ENCODE data around the gene DEFB131A.
"Not testable (repeated sequence)": the region's sequence is repeated elsewhere in the genome, so short reads cannot be mapped to it uniquely, and the experiment has no call there.

DEFB131A gene

DNA sequence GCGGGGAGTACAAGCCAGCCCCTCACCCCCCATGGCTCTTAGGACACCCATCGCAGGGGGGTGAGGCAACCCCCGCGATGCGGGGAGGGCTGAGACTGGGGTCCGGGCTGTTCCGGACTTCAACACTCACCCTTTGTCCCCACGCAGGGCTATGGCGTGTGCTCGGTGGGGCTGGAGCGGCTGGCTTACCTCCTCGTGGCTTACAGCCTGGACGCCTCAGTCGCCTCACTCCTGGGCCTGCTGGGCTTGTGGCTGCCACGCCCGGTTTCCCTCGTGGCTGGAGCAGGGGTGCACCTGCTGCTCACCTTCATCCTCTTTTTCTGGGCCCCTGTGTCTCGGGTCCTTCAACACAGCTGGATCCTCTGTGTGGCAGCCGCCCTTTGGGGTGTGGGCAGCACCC, 49.4 kb downstream of the DEFB131A start:
- not testable (repeated sequence) for DNase-seq (ENCODE audit: extremely low read depth, low read depth)

DNA sequence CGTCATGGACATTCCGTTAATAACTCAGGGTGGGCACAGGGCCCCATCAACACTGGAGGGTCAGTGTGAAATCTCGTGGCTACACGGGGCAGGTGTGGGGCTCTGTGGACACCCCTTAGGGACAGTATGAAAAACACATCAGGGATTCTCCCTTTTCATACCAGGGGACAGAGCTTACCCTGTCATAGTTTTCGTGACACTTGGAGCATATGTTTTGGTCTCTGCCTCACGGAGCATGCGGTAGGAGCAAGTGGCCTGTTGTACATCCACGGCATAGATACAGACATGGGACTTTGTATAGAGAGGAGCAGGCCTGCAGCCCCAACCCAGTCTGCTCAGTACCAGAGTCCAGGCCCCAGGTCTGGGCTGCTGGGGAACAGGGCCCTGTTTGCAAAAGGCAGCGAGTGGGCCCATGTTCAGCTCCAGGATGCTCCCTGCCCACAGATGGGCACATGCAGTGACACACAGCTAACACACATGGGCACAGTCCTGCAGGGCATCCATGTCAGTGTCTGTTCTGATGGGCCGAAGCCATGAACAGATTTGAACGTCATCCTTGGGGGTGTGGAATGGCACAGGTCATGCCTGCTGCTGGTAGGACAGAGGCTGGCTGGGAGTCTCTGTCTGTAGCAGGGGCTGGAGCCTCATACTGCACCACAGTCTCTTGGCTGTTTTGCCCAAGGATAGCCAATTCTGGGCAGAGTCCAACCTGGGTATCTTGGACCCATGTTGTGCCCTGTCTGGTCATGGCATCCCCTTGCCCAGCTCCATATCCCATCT, 50.2 kb downstream of the DEFB131A start:
- not testable (repeated sequence) for DNase-seq (ENCODE audit: extremely low read depth, low read depth)

DNA sequence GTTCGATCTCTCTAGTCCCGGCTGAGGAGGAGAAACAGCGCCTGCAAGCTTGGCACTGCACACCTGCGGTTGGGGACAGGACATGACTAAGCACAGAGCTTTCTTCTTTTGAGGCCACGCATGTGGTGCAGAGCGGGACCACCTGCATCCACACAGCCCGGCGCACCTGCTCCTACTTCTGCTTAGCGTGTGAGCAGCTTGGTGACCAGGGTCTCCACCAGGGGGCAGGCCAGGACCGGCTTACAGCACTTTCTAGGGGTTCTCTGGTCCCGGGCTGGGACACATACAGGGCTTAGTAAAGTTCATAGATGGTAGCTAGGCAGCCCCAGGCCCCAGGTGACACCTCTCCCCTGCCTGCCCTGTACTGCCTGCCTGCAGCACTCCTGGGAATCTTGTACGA, 51.2 kb downstream of the DEFB131A start:
- not testable (repeated sequence) for DNase-seq (ENCODE audit: extremely low read depth, low read depth)
- TF ChIP-seq, protein P1, sequence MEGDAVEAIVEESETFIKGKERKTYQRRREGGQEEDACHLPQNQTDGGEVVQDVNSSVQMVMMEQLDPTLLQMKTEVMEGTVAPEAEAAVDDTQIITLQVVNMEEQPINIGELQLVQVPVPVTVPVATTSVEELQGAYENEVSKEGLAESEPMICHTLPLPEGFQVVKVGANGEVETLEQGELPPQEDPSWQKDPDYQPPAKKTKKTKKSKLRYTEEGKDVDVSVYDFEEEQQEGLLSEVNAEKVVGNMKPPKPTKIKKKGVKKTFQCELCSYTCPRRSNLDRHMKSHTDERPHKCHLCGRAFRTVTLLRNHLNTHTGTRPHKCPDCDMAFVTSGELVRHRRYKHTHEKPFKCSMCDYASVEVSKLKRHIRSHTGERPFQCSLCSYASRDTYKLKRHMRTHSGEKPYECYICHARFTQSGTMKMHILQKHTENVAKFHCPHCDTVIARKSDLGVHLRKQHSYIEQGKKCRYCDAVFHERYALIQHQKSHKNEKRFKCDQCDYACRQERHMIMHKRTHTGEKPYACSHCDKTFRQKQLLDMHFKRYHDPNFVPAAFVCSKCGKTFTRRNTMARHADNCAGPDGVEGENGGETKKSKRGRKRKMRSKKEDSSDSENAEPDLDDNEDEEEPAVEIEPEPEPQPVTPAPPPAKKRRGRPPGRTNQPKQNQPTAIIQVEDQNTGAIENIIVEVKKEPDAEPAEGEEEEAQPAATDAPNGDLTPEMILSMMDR (IDR thresholded peaks at IDR 0.05; ENCODE audit: low read depth, low read length) = peak; percentile 6

DNA sequence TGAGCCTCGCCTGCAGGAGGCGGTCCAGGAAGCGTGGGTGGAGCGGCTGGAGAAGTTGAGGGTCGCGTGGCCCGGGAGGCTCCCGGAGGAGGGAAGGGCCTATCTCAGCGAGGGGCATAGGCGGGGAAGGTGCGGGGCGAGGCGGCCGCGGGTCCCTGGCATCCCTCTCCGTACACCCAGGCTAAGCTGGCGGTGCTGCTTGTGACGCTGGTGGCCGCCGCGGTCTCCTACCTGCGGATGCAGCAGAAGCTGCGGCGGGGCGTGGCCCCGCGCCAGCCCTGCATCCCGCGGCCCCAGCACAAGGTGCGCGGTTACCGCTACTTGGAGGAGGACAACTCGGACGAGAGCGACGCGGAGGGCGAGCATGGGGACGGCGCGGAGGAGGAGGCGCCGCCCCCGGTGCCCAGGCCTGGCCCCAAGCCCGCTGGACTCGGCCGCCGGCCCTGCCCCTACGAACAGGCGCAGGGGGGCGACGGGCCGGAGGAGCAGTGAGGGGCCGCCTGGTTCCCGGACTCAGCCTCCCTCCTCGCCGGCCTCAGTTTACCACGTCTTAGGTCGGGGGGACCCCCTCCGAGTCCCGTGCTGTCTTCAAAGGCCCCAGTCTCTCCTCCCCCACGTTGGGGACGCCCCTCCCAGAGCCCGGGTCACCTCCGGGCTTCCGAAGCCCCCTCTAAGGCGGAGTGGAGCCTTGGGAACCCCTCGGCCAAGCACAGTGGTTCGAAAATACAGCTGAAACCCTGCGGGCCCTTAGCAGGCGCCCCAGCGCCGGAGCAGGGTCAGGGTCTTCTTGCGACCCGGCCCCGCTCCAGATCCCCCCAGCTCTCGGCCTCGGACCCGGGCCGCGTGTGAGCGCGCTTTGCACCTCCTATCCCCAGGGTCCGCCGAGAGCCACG, 53.6 kb downstream of the DEFB131A start:
- DNase-seq (ENCODE audit: extremely low read depth, low read depth) = not testable (repeated sequence)

DNA sequence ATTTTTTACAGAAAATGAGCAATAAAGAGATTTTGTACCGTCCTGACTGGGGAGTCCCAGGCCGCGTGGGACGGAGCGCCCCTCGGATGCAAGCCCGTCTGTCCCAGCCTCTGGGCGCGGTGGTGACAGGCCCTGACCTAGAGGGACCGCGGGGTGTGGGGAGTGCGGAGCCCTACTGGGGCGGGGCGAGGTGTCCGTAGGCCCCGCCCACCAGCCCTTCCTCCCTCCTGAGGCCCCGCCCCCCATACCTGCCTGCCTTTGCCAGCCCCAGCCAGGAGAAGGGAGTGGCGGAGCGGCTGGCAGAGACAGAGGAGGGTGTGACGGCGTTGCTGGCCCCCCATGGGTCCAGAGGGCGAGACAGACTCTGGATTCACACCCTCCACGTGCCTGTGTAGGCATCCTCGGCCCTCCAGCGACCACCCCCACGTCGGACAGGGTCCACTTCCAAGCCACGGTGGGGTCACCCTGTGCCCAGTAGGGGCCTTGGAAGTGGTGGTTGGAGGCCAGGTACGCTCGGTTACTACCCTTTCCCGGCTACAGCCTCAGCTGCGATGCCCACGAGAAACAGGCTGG, 54.3 kb downstream of the DEFB131A start:
- not testable (repeated sequence) for DNase-seq (ENCODE audit: extremely low read depth, low read depth)

DNA sequence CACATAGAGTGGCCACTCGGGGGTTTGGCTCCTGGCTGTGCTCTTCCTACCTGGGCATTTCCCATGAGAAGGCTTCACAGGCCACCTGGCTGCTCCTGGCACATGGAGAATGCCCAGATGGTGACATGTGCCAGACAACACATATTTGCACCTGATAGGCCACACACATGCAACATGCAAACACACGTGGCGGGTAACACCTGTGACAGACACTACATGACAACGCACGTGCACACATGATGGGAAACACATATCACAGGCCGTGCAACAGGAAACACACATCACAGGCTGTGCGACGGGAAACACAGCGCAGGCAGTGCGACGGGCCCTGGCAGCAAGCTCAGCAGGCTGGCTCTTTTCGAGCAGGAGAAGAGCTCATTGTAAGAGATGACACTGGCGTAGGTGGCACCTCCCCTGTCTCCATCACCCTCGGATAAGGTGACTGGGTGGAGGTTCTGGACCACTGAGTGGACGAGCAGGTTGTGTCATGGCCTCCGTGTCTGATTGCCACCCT, 55.8 kb downstream of the DEFB131A start:
- DNase-seq (ENCODE audit: extremely low read depth, low read depth) = not testable (repeated sequence)

Measured in AG09319 (cell line).